ENCODE measurements around the gene GSAP.
"Not testable (repeated sequence)": the region's sequence is repeated elsewhere in the genome, so short reads cannot be mapped to it uniquely, and the experiment has no call there.

The GSAP gene

GRCh38 chr7:77415823-77416620, at the start of gene GSAP:
Gene GSAP (minus strand): TSS chr7:77416349. CDS start chr7:77416321, 28 bp downstream.
- no peaks in the 10 kb centered on the region for H3K9me3 Mint-ChIP-seq
- peak within 1 kb of the TSS; percentile 65 for H3K4me3 Mint-ChIP-seq
- ATAC-seq (peak; percentile 62), DNase-seq (peak; percentile 53)
- H3K36me3 Mint-ChIP-seq (ENCODE audit: low read depth), result no peaks in the 10 kb centered on the region
- peaks cover 51% of the 10 kb centered on the region for H3K4me1 Mint-ChIP-seq
- peaks cover 2% of the 10 kb centered on the region for H3K27me3 Mint-ChIP-seq
- no peak within 1 kb of the TSS for H3K27ac Mint-ChIP-seq

GRCh38 chr7:77465256-77465655, 49.1 kb upstream of the GSAP start:
- H3K4me1 Mint-ChIP-seq, result peaks cover 19% of the 10 kb centered on the region
- no peak for DNase-seq
- no peak overlapping the region for H3K27ac Mint-ChIP-seq
- H3K4me3 Mint-ChIP-seq, result no peak overlapping the region
- H3K36me3 Mint-ChIP-seq (ENCODE audit: low read depth), result no peaks in the 10 kb centered on the region
- no peak for ATAC-seq
- H3K9me3 Mint-ChIP-seq, result no peaks in the 10 kb centered on the region
- peaks cover 5% of the 10 kb centered on the region for H3K27me3 Mint-ChIP-seq

- Mint-ChIP-seq H3K4me3 (peak overlapping the region; percentile 33), H3K27me3 (peaks cover 5% of the 10 kb centered on the region), H3K27ac (peak overlapping the region; percentile 50), H3K9me3 (no peaks in the 10 kb centered on the region), H3K36me3 (ENCODE audit: low read depth) (no peaks in the 10 kb centered on the region), H3K4me1 (peaks cover 19% of the 10 kb centered on the region)
- peak; percentile 45 for ATAC-seq
- DNase-seq, result no peak
These were observed 48.4 kb upstream of the GSAP start for GRCh38 chr7:77464589-77464988.

- ATAC-seq, result peak; percentile 94
These were observed 47.5 kb upstream of the GSAP start for GRCh38 chr7:77463632-77464031.

GRCh38 chr7:77461842-77462241, 45.7 kb upstream of the GSAP start:
- H3K27me3 Mint-ChIP-seq, result peaks cover 5% of the 10 kb centered on the region
- DNase-seq (no peak), ATAC-seq (no peak)
- no peaks in the 10 kb centered on the region for H3K36me3 Mint-ChIP-seq (ENCODE audit: low read depth)
- peaks cover 19% of the 10 kb centered on the region for H3K4me1 Mint-ChIP-seq
- no peak overlapping the region for H3K4me3 Mint-ChIP-seq
- H3K9me3 Mint-ChIP-seq, result no peaks in the 10 kb centered on the region
- no peak overlapping the region for H3K27ac Mint-ChIP-seq

More at GRCh38 chr7:77463632-77464031, 47.5 kb upstream of the GSAP start:
- Mint-ChIP-seq H3K4me3 (peak overlapping the region; percentile 1), H3K27ac (peak overlapping the region; percentile 50), H3K4me1 (peaks cover 19% of the 10 kb centered on the region)
- H3K9me3 Mint-ChIP-seq; H3K27me3 Mint-ChIP-seq; H3K36me3 Mint-ChIP-seq (ENCODE audit: low read depth): not testable (repeated sequence)
- DNase-seq, result peak; percentile 9

- no peaks in the 10 kb centered on the region for H3K36me3 Mint-ChIP-seq (ENCODE audit: low read depth)
- H3K27me3 Mint-ChIP-seq, result peaks cover 5% of the 10 kb centered on the region
These were observed 45.1 kb upstream of the GSAP start for GRCh38 chr7:77461246-77461645.

GRCh38 chr7:77460057-77460486, 43.9 kb upstream of the GSAP start:
- Mint-ChIP-seq H3K4me1 (peaks cover 17% of the 10 kb centered on the region), H3K9me3 (no peaks in the 10 kb centered on the region), H3K27me3 (peaks cover 5% of the 10 kb centered on the region), H3K27ac (no peak overlapping the region), H3K36me3 (ENCODE audit: low read depth) (no peaks in the 10 kb centered on the region), H3K4me3 (no peak overlapping the region)
- DNase-seq, result no peak
- no peak for ATAC-seq

More at GRCh38 chr7:77461246-77461645, 45.1 kb upstream of the GSAP start:
- DNase-seq (no peak), ATAC-seq (no peak)
- no peaks in the 10 kb centered on the region for H3K9me3 Mint-ChIP-seq
- H3K27ac Mint-ChIP-seq, result no peak overlapping the region
- peaks cover 19% of the 10 kb centered on the region for H3K4me1 Mint-ChIP-seq
- H3K4me3 Mint-ChIP-seq, result no peak overlapping the region

- no peak for DNase-seq
- no peak for ATAC-seq
- Mint-ChIP-seq H3K27ac (no peak overlapping the region), H3K4me3 (no peak overlapping the region), H3K4me1 (peaks cover 11% of the 10 kb centered on the region), H3K9me3 (no peaks in the 10 kb centered on the region), H3K36me3 (ENCODE audit: low read depth) (no peaks in the 10 kb centered on the region), H3K27me3 (peaks cover 5% of the 10 kb centered on the region)
These were observed 43.2 kb upstream of the GSAP start for GRCh38 chr7:77459311-77459726.

- H3K36me3 Mint-ChIP-seq (ENCODE audit: low read depth), result no peaks in the 10 kb centered on the region
- H3K4me1 Mint-ChIP-seq, result peaks cover 6% of the 10 kb centered on the region
These were observed 42.6 kb upstream of the GSAP start for GRCh38 chr7:77458786-77459185.

GRCh38 chr7:77457779-77458178, 41.6 kb upstream of the GSAP start:
- no peaks in the 10 kb centered on the region for H3K4me1 Mint-ChIP-seq
- no peaks in the 10 kb centered on the region for H3K36me3 Mint-ChIP-seq (ENCODE audit: low read depth)
- H3K9me3 Mint-ChIP-seq, result no peaks in the 10 kb centered on the region
- no peak for DNase-seq
- H3K4me3 Mint-ChIP-seq, result no peak overlapping the region
- peaks cover 5% of the 10 kb centered on the region for H3K27me3 Mint-ChIP-seq
- ATAC-seq, result no peak
- H3K27ac Mint-ChIP-seq, result no peak overlapping the region

More at GRCh38 chr7:77458786-77459185, 42.6 kb upstream of the GSAP start:
- Mint-ChIP-seq H3K4me3 (no peak overlapping the region), H3K9me3 (no peaks in the 10 kb centered on the region), H3K27me3 (peaks cover 5% of the 10 kb centered on the region), H3K27ac (no peak overlapping the region)
- no peak for ATAC-seq
- no peak for DNase-seq

- no peak overlapping the region for H3K4me3 Mint-ChIP-seq
- H3K36me3 Mint-ChIP-seq (ENCODE audit: low read depth), result no peaks in the 10 kb centered on the region
- H3K27me3 Mint-ChIP-seq, result peaks cover 5% of the 10 kb centered on the region
- DNase-seq, result no peak
- no peak for ATAC-seq
- H3K4me1 Mint-ChIP-seq, result no peaks in the 10 kb centered on the region
- no peak overlapping the region for H3K27ac Mint-ChIP-seq
- H3K9me3 Mint-ChIP-seq, result no peaks in the 10 kb centered on the region
These were observed 40.5 kb upstream of the GSAP start for GRCh38 chr7:77456696-77457095.

- Mint-ChIP-seq H3K4me3 (no peak overlapping the region), H3K9me3 (no peaks in the 10 kb centered on the region), H3K27me3 (no peaks in the 10 kb centered on the region), H3K4me1 (no peaks in the 10 kb centered on the region), H3K36me3 (ENCODE audit: low read depth) (no peaks in the 10 kb centered on the region), H3K27ac (no peak overlapping the region)
- no peak for DNase-seq
- ATAC-seq, result no peak
These were observed 39.2 kb upstream of the GSAP start for GRCh38 chr7:77455321-77455720.

GRCh38 chr7:77454802-77455201, 38.7 kb upstream of the GSAP start:
- DNase-seq, result no peak
- H3K27ac Mint-ChIP-seq, result no peak overlapping the region
- H3K9me3 Mint-ChIP-seq, result no peaks in the 10 kb centered on the region
- no peaks in the 10 kb centered on the region for H3K36me3 Mint-ChIP-seq (ENCODE audit: low read depth)
- no peak overlapping the region for H3K4me3 Mint-ChIP-seq
- H3K4me1 Mint-ChIP-seq, result no peaks in the 10 kb centered on the region
- ATAC-seq, result no peak
- H3K27me3 Mint-ChIP-seq, result no peaks in the 10 kb centered on the region

GRCh38 chr7:77453531-77453930, 37.4 kb upstream of the GSAP start:
- no peaks in the 10 kb centered on the region for H3K36me3 Mint-ChIP-seq (ENCODE audit: low read depth)
- no peak overlapping the region for H3K27ac Mint-ChIP-seq
- DNase-seq, result no peak
- H3K9me3 Mint-ChIP-seq, result no peaks in the 10 kb centered on the region
- H3K4me1 Mint-ChIP-seq, result no peaks in the 10 kb centered on the region
- no peak overlapping the region for H3K4me3 Mint-ChIP-seq
- no peaks in the 10 kb centered on the region for H3K27me3 Mint-ChIP-seq
- no peak for ATAC-seq

GRCh38 chr7:77451950-77452349, 35.8 kb upstream of the GSAP start:
- not testable (repeated sequence) for DNase-seq; H3K9me3 Mint-ChIP-seq; H3K27me3 Mint-ChIP-seq; H3K27ac Mint-ChIP-seq; H3K4me1 Mint-ChIP-seq; H3K36me3 Mint-ChIP-seq (ENCODE audit: low read depth); H3K4me3 Mint-ChIP-seq; ATAC-seq
